Activated CD8-positive, alpha-beta T cell treated with anti-CD3 and anti-CD28 coated beads for 36 hours (primary cell): ENCODE measurements around the gene AMPD2. TPM values are rescaled to one million over a fixed set of nuclear protein-coding genes. Genes with fewer than 3 reads are reported as not detected.

ENCODE experiments used
- ATAC-seq: fragments of 200-7000 bp; cut with Tn5 transposase; one replicate; pipeline ENCODE4 v1.10.0; 2021; ENCODE audit warnings: mild to moderate bottlenecking, moderate library complexity
- CTCF ChIA-PET: fragments of 350-600 bp; sonication (Branson Sonifier 250); formaldehyde crosslinking; loops from one replicate; lab custom pipeline; 2021; ENCODE audit warnings: antibody characterized with exemption; lab: Charles Lee
- POLR2A ChIA-PET: fragments of 350-600 bp; sonication (Branson Sonifier 250); formaldehyde crosslinking; loops from one replicate; lab custom pipeline; 2021; ENCODE audit warnings: antibody characterized with exemption; lab: Charles Lee
- DNase-seq: peaks from one replicate; pipeline ENCODE4 v3.0.0-alpha.2; 2020
- H3K27ac Mint-ChIP-seq: one replicate; pipeline ENCODE4 v1.8.0; 2021; ENCODE audit warnings: mild to moderate bottlenecking, mixed read lengths
- H3K27me3 Mint-ChIP-seq: one replicate; pipeline ENCODE4 v1.8.0; 2021; ENCODE audit warnings: mixed read lengths
- H3K36me3 Mint-ChIP-seq: one replicate; pipeline ENCODE4 v1.8.0; 2021; ENCODE audit warnings: low read depth, mixed read lengths
- H3K4me1 Mint-ChIP-seq: one replicate; pipeline ENCODE4 v1.8.0; 2021; ENCODE audit warnings: low read depth, mixed read lengths
- H3K4me3 Mint-ChIP-seq: one replicate; pipeline ENCODE4 v1.8.0; 2021; ENCODE audit warnings: mild to moderate bottlenecking, moderate library complexity, mixed read lengths
- H3K9me3 Mint-ChIP-seq: one replicate; pipeline ENCODE4 v1.8.0; 2021; ENCODE audit warnings: mixed read lengths
- CTCF ChIP-seq: fragments of 200-600 bp; IDR thresholded peaks from one replicate; pipeline ENCODE4 v1.8.0; 2022; ENCODE audit warnings: antibody characterized with exemption, mild to moderate bottlenecking
- intact Hi-C: fragments of 100-400 bp; cut with micrococcal nuclease; formaldehyde crosslinking; loops from one replicate; pipeline ENCODE4 v1.10.0; 2022
- total RNA-seq, 2 experiments: library from RNA; stranded (reverse); gene quantifications; one replicate each; pipeline ENCODE4 v1.2.3, GENCODE V29; 2021

Gene AMPD2
- total RNA-seq, 2 experiments from 2014 or later: 107 to 119 TPM

DNA sequence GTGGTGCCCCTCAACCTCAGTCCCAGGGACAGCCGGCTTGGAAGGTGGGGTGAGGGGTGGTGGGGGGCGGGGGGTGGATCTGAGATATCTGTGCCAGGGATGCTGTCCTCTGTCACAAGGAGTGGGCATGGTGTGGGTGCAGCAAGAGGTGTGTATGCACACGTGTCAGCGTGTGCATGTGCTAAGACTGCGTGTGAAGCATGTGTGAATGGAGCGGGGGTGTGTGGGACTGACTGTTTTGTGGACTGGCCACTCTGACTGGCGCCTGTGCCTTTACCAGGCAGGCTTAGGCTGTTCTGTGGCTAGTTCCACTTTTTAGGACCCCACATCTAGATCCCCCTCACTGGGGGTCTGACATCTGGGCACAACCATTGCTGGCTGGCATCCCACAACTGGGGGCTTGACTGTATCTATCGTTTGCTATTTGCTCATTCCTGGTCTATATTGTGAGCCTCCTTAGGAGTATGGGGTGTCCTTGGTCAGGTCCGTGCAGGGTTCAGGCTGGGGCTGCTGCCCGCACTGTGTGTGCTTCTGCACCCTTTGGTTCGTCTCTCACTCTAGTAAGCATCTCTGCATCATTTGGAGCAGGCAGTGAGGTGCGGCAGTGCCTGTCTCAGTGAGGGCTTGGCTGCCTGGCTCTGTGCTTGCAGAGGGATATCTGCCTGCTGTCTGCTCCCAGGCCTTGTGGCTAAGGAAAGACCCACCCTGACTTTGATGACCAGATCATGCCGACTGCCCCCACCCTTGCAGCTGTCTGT is 1.9 kb downstream of the AMPD2 start:
- peak overlapping the region; percentile 88 for H3K4me3 Mint-ChIP-seq
- peaks cover 16% of the 10 kb centered on the region for H3K36me3 Mint-ChIP-seq
- no peak for TF ChIP-seq CTCF
- no peaks in the 10 kb centered on the region for H3K27me3 Mint-ChIP-seq
- peak; percentile 54 for DNase-seq
- peaks cover 51% of the 10 kb centered on the region for H3K4me1 Mint-ChIP-seq
- POLR2A ChIA-PET: interaction anchor here (0.9 to 3.8 kb wide), 2 partner anchors 73 to 166 kb away, joined by 3 to 26 read pairs; partner anchors contain the start of gene GNAI3
- CTCF ChIA-PET: interaction anchor here (1.0 to 3.6 kb wide), 2 partner anchors 18 to 76 kb away, joined by 5 to 23 read pairs; no protein-coding TSS in a partner anchor
- intact Hi-C loops: loop anchor here (5.0 kb wide), 1 partner anchor 74 kb away; the partner anchor contains the start of gene GNAI3
- H3K9me3 Mint-ChIP-seq: no peaks in the 10 kb centered on the region
- peak overlapping the region; percentile 93 for H3K27ac Mint-ChIP-seq
- ATAC-seq: no peak

GRCh38 chr1:109622137-109622892 is 2.7 kb downstream of the AMPD2 start:
- peak overlapping the region; percentile 93 for H3K27ac Mint-ChIP-seq
- H3K27me3 Mint-ChIP-seq: no peaks in the 10 kb centered on the region
- H3K36me3 Mint-ChIP-seq: peaks cover 16% of the 10 kb centered on the region
- ChIA-PET CTCF (interaction anchor here (1.0 to 3.6 kb wide), 2 partner anchors 17 to 77 kb away, joined by 5 to 23 read pairs; no protein-coding TSS in a partner anchor), POLR2A (interaction anchor here (0.9 to 3.8 kb wide), 3 partner anchors 16 to 166 kb away, joined by 3 to 26 read pairs (median 3); partner anchors contain the start of gene GNAI3)
- intact Hi-C loops: loop anchor here (5.0 kb wide), 1 partner anchor 75 kb away; the partner anchor contains the start of gene GNAI3
- DNase-seq: no peak
- no peaks in the 10 kb centered on the region for H3K9me3 Mint-ChIP-seq
- ATAC-seq: no peak
- H3K4me1 Mint-ChIP-seq: peaks cover 43% of the 10 kb centered on the region
- peak overlapping the region; percentile 88 for H3K4me3 Mint-ChIP-seq
- no peak for TF ChIP-seq CTCF

DNA sequence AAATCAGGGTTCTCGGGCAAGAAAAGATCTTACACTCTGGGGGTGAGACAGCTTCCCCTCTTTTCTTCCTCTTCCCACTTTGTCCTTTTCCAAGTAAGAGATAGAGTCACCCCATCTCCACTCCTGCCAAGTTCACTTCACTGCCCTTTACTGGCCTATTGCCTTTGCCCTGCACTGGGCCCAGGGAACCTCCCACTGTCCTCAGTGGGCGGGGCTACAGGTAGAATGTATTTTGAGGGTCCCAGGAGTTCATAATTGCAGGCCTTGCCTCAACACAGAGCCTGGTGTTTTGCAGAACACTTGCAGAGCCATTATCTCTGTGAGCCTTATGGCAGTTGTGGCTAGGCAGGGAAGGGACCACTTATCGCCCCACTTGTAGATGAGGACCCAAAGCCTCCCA is 3.3 kb downstream of the AMPD2 start:
- H3K36me3 Mint-ChIP-seq: peaks cover 20% of the 10 kb centered on the region
- peaks cover 39% of the 10 kb centered on the region for H3K4me1 Mint-ChIP-seq
- no peaks in the 10 kb centered on the region for H3K27me3 Mint-ChIP-seq
- CTCF ChIA-PET: interaction anchor here (3.6 kb wide), 1 partner anchor 78 kb away, joined by 23 read pairs; no protein-coding TSS in a partner anchor
- no peak for TF ChIP-seq CTCF
- DNase-seq (no peak), ATAC-seq (no peak)
- intact Hi-C loops: loop anchor here (5.0 kb wide), 1 partner anchor 76 kb away; the partner anchor contains the start of gene GNAI3
- POLR2A ChIA-PET: interaction anchor here (0.9 to 1.5 kb wide), 2 partner anchors 16 to 165 kb away, joined by 3 read pairs; no protein-coding TSS in a partner anchor
- H3K4me3 Mint-ChIP-seq: peak overlapping the region; percentile 88
- no peaks in the 10 kb centered on the region for H3K9me3 Mint-ChIP-seq
- peak overlapping the region; percentile 34 for H3K27ac Mint-ChIP-seq

GRCh38 chr1:109623601-109624161 is 4.0 kb downstream of the AMPD2 start:
- peaks cover 25% of the 10 kb centered on the region for H3K36me3 Mint-ChIP-seq
- H3K4me3 Mint-ChIP-seq: peak overlapping the region; percentile 53
- DNase-seq (no peak), ATAC-seq (no peak)
- peak overlapping the region; percentile 75 for H3K27ac Mint-ChIP-seq
- ChIA-PET CTCF (interaction anchor here (1.2 to 3.6 kb wide), 3 partner anchors 12 to 78 kb away, joined by 3 to 23 read pairs (median 21); no protein-coding TSS in a partner anchor), POLR2A (interaction anchor here (1.5 to 2.1 kb wide), 2 partner anchors 15 to 75 kb away, joined by 3 to 10 read pairs; partner anchors contain the start of gene GNAI3)
- H3K4me1 Mint-ChIP-seq: peaks cover 36% of the 10 kb centered on the region
- intact Hi-C loops: loop anchor here (5.0 kb wide), 1 partner anchor 76 kb away; the partner anchor contains the start of gene GNAI3
- no peaks in the 10 kb centered on the region for H3K27me3 Mint-ChIP-seq
- no peaks in the 10 kb centered on the region for H3K9me3 Mint-ChIP-seq
- no peak for TF ChIP-seq CTCF
